WERI-Rb-1 (cell line): ENCODE results near the gene SOX14.

Source experiments
- DNase-seq: peaks from one replicate; pipeline ENCODE4 v3.0.0-alpha.2; 2020
- H3K27ac ChIP-seq: fragments of 250-450 bp; sonication (Bioruptor Pico); 2 replicates; pipeline ENCODE4 v1.5.1; 2020; ENCODE audit warnings: mild to moderate bottlenecking, moderate library complexity
- H3K27me3 ChIP-seq: fragments of 250-450 bp; sonication (Bioruptor Pico); 2 replicates; pipeline ENCODE4 v1.5.1; 2021; ENCODE audit warnings: mild to moderate bottlenecking, low read depth, moderate library complexity; ENCODE audit not compliant: insufficient read depth, severe bottlenecking
- H3K36me3 ChIP-seq: fragments of 250-450 bp; sonication (Bioruptor Pico); 2 replicates; pipeline ENCODE4 v1.5.1; 2020; ENCODE audit warnings: mild to moderate bottlenecking, moderate library complexity
- H3K4me3 ChIP-seq: 2 replicates; pipeline ENCODE4 v1.5.1; 2011; ENCODE audit warnings: low read depth, mild to moderate bottlenecking, control low read depth, low read length
- H3K9me3 ChIP-seq: fragments of 250-450 bp; sonication (Bioruptor Pico); 2 replicates; pipeline ENCODE4 v1.5.1; 2021; ENCODE audit warnings: mild to moderate bottlenecking, moderate library complexity; ENCODE audit not compliant: severe bottlenecking
- CTCF ChIP-seq: IDR thresholded peaks from 2 replicates; pipeline ENCODE4 v1.5.1; 2011; ENCODE audit warnings: low read depth, mild to moderate bottlenecking, control low read depth, inconsistent platforms, low read length

SOX14 gene

GRCh38 chr3:137762674-137763593 lies 1.2 kb upstream of the SOX14 start:
- Histone ChIP-seq H3K27ac (no peak overlapping the region), H3K36me3 (no peaks in the 10 kb centered on the region), H3K4me3 (peak overlapping the region; percentile 55; the same call in 1 of the 2 replicates), H3K27me3 (peaks cover 65% of the 10 kb centered on the region), H3K9me3 (peaks cover 3% of the 10 kb centered on the region)
- no peak for DNase-seq
- no peak for TF ChIP-seq CTCF

GRCh38 chr3:137763594-137763938 lies 549 bp upstream of the SOX14 start:
- Histone ChIP-seq H3K4me3 (peak overlapping the region; percentile 55), H3K9me3 (peaks cover 4% of the 10 kb centered on the region), H3K36me3 (no peaks in the 10 kb centered on the region), H3K27me3 (peaks cover 65% of the 10 kb centered on the region), H3K27ac (no peak overlapping the region)
- DNase-seq: no peak
- no peak for TF ChIP-seq CTCF

- Histone ChIP-seq H3K36me3 (no peaks in the 10 kb centered on the region), H3K27ac (no peak overlapping the region), H3K27me3 (peaks cover 69% of the 10 kb centered on the region), H3K9me3 (peaks cover 4% of the 10 kb centered on the region), H3K4me3 (peak overlapping the region; percentile 55)
- no peak for TF ChIP-seq CTCF
- DNase-seq: no peak
Measured at GRCh38 chr3:137764563-137765309, 621 bp downstream of the SOX14 start.

- TF ChIP-seq CTCF: no peak
- no peak for DNase-seq
- H3K27me3 ChIP-seq: peaks cover 76% of the 10 kb centered on the region
- H3K9me3 ChIP-seq: peaks cover 6% of the 10 kb centered on the region
- H3K27ac ChIP-seq: no peak overlapping the region
- peak overlapping the region; percentile 55 for H3K4me3 ChIP-seq
- H3K36me3 ChIP-seq: no peaks in the 10 kb centered on the region
Measured at GRCh38 chr3:137765310-137766033, 1.4 kb downstream of the SOX14 start.

- DNase-seq: no peak
- no peak for TF ChIP-seq CTCF
- Histone ChIP-seq H3K27ac (no peak overlapping the region), H3K9me3 (peaks cover 6% of the 10 kb centered on the region), H3K27me3 (peaks cover 74% of the 10 kb centered on the region), H3K36me3 (no peaks in the 10 kb centered on the region), H3K4me3 (no peak overlapping the region)
Measured at GRCh38 chr3:137766041-137766875, 2.1 kb downstream of the SOX14 start.
